Measurements from ENCODE around the gene CHADL. TPM values are rescaled to one million over a fixed set of nuclear protein-coding genes. Genes with fewer than 3 reads are reported as not detected.

The CHADL gene
- total RNA-seq, 3 donors from 2014 or later: 1.3 to 3.7 (median 1.4) TPM

DNA sequence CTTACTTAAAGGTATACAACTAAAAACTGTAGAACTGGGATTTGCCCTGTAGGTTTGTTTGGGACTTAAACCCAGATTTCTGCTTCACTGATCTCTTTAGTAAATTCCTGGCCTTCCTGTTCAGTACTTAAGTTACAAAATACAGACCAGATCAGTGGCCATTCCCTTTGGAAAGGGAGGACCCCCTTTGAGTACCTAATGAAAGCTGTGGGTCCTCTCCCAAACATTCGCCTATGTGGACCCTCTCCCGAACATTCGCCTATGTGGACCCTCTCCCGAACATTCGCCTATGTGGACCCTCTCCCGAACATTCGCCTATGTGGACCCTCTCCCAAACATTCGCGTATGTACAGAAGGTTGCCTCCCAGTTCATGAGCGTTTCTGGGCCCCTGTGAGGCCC is 25.3 kb downstream of the CHADL start:
- intact Hi-C loops (cut with DNase I; ENCODE audit: low total_unique reads): loop anchor here (10.0 kb wide), 1 partner anchor 119 kb away; no protein-coding TSS in a partner anchor
- H3K27ac ChIP-seq: no peak overlapping the region

DNA sequence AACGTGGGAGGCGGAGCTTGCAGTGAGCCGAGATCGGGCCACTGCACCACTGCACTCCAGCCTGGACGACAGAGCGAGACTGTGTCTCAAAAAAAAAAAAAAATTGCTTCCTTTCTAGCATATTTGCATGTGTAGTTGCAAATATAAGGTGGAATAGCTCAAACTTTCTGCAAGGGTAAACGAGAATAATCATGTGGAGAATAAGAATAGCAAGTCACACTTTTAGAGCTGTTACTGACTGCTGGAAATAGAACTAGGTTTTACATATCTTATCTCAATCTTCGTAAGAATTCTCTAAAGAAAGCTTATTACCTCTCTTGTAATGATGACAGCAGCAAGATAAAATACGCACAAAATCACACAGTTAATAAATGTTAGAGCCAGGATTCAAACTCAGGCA is 34.0 kb downstream of the CHADL start:
- Histone ChIP-seq H3K27ac (no peak overlapping the region), H3K4me3 (no peak overlapping the region), H3K4me1 (no peaks in the 10 kb centered on the region), H3K9me3 (no peaks in the 10 kb centered on the region), H3K27me3 (no peaks in the 10 kb centered on the region), H3K36me3 (no peaks in the 10 kb centered on the region)
- intact Hi-C loops (cut with DNase I; ENCODE audit: low total_unique reads): no loop called here
- DNase-seq (ENCODE audit: low spot score in 2 of 2): no peak
- no peak for TF ChIP-seq POLR2A (IDR thresholded peaks at IDR 0.05)
- TF ChIP-seq, protein P1, sequence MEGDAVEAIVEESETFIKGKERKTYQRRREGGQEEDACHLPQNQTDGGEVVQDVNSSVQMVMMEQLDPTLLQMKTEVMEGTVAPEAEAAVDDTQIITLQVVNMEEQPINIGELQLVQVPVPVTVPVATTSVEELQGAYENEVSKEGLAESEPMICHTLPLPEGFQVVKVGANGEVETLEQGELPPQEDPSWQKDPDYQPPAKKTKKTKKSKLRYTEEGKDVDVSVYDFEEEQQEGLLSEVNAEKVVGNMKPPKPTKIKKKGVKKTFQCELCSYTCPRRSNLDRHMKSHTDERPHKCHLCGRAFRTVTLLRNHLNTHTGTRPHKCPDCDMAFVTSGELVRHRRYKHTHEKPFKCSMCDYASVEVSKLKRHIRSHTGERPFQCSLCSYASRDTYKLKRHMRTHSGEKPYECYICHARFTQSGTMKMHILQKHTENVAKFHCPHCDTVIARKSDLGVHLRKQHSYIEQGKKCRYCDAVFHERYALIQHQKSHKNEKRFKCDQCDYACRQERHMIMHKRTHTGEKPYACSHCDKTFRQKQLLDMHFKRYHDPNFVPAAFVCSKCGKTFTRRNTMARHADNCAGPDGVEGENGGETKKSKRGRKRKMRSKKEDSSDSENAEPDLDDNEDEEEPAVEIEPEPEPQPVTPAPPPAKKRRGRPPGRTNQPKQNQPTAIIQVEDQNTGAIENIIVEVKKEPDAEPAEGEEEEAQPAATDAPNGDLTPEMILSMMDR (IDR thresholded peaks at IDR 0.05): no peak
- TF ChIP-seq POLR2AphosphoS5 (IDR thresholded peaks at IDR 0.05): no peak

More for the DNA sequence above, 25.3 kb downstream of the CHADL start:
- Histone ChIP-seq H3K4me1 (no peaks in the 10 kb centered on the region), H3K4me3 (no peak overlapping the region), H3K36me3 (no peaks in the 10 kb centered on the region), H3K9me3 (no peaks in the 10 kb centered on the region), H3K27me3 (no peaks in the 10 kb centered on the region)
- TF ChIP-seq POLR2AphosphoS5 (IDR thresholded peaks at IDR 0.05) (no peak), POLR2A (IDR thresholded peaks at IDR 0.05) (no peak)
- TF ChIP-seq, protein P1 (IDR thresholded peaks at IDR 0.05): no peak
- no peak for DNase-seq (ENCODE audit: low spot score in 2 of 2)

- Histone ChIP-seq H3K9me3 (no peaks in the 10 kb centered on the region), H3K27me3 (no peaks in the 10 kb centered on the region), H3K36me3 (no peaks in the 10 kb centered on the region), H3K27ac (peak within 1 kb of the TSS; percentile 61 to 75), H3K4me3 (peak within 1 kb of the TSS; percentile 80 to 86 (median 86)), H3K4me1 (no peaks in the 10 kb centered on the region)
- intact Hi-C loops (cut with DNase I; ENCODE audit: low total_unique reads): no loop called here
- peak; percentile 97 to 98 for DNase-seq (ENCODE audit: low spot score in 2 of 2)
- peak; percentile 32 for TF ChIP-seq POLR2A (IDR thresholded peaks at IDR 0.05)
- peak in 2 of 3 donors; percentile 67 to 69 for TF ChIP-seq POLR2AphosphoS5 (IDR thresholded peaks at IDR 0.05)
- TF ChIP-seq, protein P1 (IDR thresholded peaks at IDR 0.05): no peak
Measured at GRCh38 chr22:41204992-41205900, 35.5 kb downstream of the CHADL start, which contains the start of gene L3MBTL2. TSS of gene L3MBTL2 (plus strand) at chr22:41205312. CDS start at chr22:41205363, 51 bp downstream.

GRCh38 chr22:41204066-41204465 is 36.7 kb downstream of the CHADL start:
- Histone ChIP-seq H3K9me3 (no peaks in the 10 kb centered on the region), H3K36me3 (no peaks in the 10 kb centered on the region), H3K27ac (no peak overlapping the region), H3K4me3 (no peak overlapping the region), H3K4me1 (no peaks in the 10 kb centered on the region), H3K27me3 (no peaks in the 10 kb centered on the region)
- intact Hi-C loops (cut with DNase I; ENCODE audit: low total_unique reads): no loop called here
- no peak for DNase-seq (ENCODE audit: low spot score in 2 of 2)
- TF ChIP-seq, protein P1 (IDR thresholded peaks at IDR 0.05): no peak
- TF ChIP-seq POLR2AphosphoS5 (IDR thresholded peaks at IDR 0.05) (no peak), POLR2A (IDR thresholded peaks at IDR 0.05) (no peak)

- no peak for DNase-seq (ENCODE audit: low spot score in 2 of 2)
- Histone ChIP-seq H3K27ac (no peak overlapping the region), H3K36me3 (no peaks in the 10 kb centered on the region), H3K9me3 (no peaks in the 10 kb centered on the region), H3K27me3 (no peaks in the 10 kb centered on the region), H3K4me1 (no peaks in the 10 kb centered on the region), H3K4me3 (no peak overlapping the region)
- TF ChIP-seq POLR2AphosphoS5 (IDR thresholded peaks at IDR 0.05) (no peak), POLR2A (IDR thresholded peaks at IDR 0.05) (no peak)
- TF ChIP-seq, protein P1 (IDR thresholded peaks at IDR 0.05): no peak
- intact Hi-C loops (cut with DNase I; ENCODE audit: low total_unique reads): no loop called here
Measured at GRCh38 chr22:41203118-41203517, 37.6 kb downstream of the CHADL start.
